Measurements from ENCODE around the gene AHI1. TPM values are rescaled to one million over a fixed set of nuclear protein-coding genes. Genes with fewer than 3 reads are reported as not detected.

The AHI1 gene
- total and polyA plus RNA-seq, 8 donors, result 3.7 to 89.9 (median 49.5) TPM

- Histone ChIP-seq H3K27me3 (no peaks in the 10 kb centered on the region), H3K27ac (no peak overlapping the region), H3K9me3 (no peaks in the 10 kb centered on the region), H3K36me3 (peaks cover 0 to 16% (median 5%) of the 10 kb centered on the region in 4 donors), H3K4me3 (no peak overlapping the region), H3K4me1 (no peaks in the 10 kb centered on the region)
- 94 to 100% (median 96%) methylated on average over 1 of the region's 1 CpG for WGBS, 5 donors
- no peak for DNase-seq
- intact Hi-C loops (cut with DNase I; ENCODE audit: low total_unique reads), result no loop called here
- no peak for TF ChIP-seq EP300 (IDR thresholded peaks at IDR 0.05)
- no peak for TF ChIP-seq POLR2A (IDR thresholded peaks at IDR 0.05)
- no peak for TF ChIP-seq CTCF (IDR thresholded peaks at IDR 0.05)
- no peak for TF ChIP-seq POLR2AphosphoS5 (IDR thresholded peaks at IDR 0.05)
Measured at GRCh38 chr6:135328136-135328535, 169.4 kb downstream of the AHI1 start.

- Histone ChIP-seq H3K9me3 (no peaks in the 10 kb centered on the region), H3K4me1 (no peaks in the 10 kb centered on the region), H3K27ac (no peak overlapping the region), H3K27me3 (no peaks in the 10 kb centered on the region), H3K36me3 (peaks cover 0 to 16% (median 5%) of the 10 kb centered on the region in 4 donors), H3K4me3 (no peak overlapping the region)
- WGBS, 5 donors, result 84 to 95% (median 92%) methylated on average over 4 of the region's 4 CpGs
- no peak for TF ChIP-seq POLR2A (IDR thresholded peaks at IDR 0.05)
- DNase-seq, result no peak
- intact Hi-C loops (cut with DNase I; ENCODE audit: low total_unique reads), result no loop called here
Measured at GRCh38 chr6:135325624-135326424, 171.7 kb downstream of the AHI1 start.

- intact Hi-C loops (cut with DNase I; ENCODE audit: low total_unique reads), result no loop called here
- no peaks in the 10 kb centered on the region for H3K4me1 ChIP-seq
- TF ChIP-seq POLR2AphosphoS5 (IDR thresholded peaks at IDR 0.05) (no peak), EP300 (IDR thresholded peaks at IDR 0.05) (no peak), POLR2A (IDR thresholded peaks at IDR 0.05) (no peak), CTCF (IDR thresholded peaks at IDR 0.05) (no peak)
- no peak overlapping the region for H3K27ac ChIP-seq
- DNase-seq, result no peak
- peaks cover 0 to 16% (median 5%) of the 10 kb centered on the region in 4 donors for H3K36me3 ChIP-seq
- no peaks in the 10 kb centered on the region for H3K9me3 ChIP-seq
- WGBS, 5 donors, result 88 to 99% (median 93%) methylated on average over 4 of the region's 4 CpGs
- H3K27me3 ChIP-seq, result no peaks in the 10 kb centered on the region
- H3K4me3 ChIP-seq, result no peak overlapping the region
Measured at GRCh38 chr6:135324531-135324930, 173.0 kb downstream of the AHI1 start.

GRCh38 chr6:135323979-135324378, 173.6 kb downstream of the AHI1 start:
- peaks cover 0 to 16% (median 7%) of the 10 kb centered on the region in 4 donors for H3K36me3 ChIP-seq
- no peaks in the 10 kb centered on the region for H3K4me1 ChIP-seq
- TF ChIP-seq POLR2AphosphoS5 (IDR thresholded peaks at IDR 0.05) (no peak), EP300 (IDR thresholded peaks at IDR 0.05) (no peak), POLR2A (IDR thresholded peaks at IDR 0.05) (no peak), CTCF (IDR thresholded peaks at IDR 0.05) (no peak)
- H3K27me3 ChIP-seq, result no peaks in the 10 kb centered on the region
- WGBS, 5 donors, result 45 to 85% (median 65%) methylated on average over 2 of the region's 2 CpGs
- intact Hi-C loops (cut with DNase I; ENCODE audit: low total_unique reads), result no loop called here
- no peak overlapping the region for H3K4me3 ChIP-seq
- no peak overlapping the region for H3K27ac ChIP-seq
- H3K9me3 ChIP-seq, result no peaks in the 10 kb centered on the region
- DNase-seq, result no peak

GRCh38 chr6:135323202-135323668, 174.3 kb downstream of the AHI1 start:
- H3K27me3 ChIP-seq, result no peaks in the 10 kb centered on the region
- intact Hi-C loops (cut with DNase I; ENCODE audit: low total_unique reads), result no loop called here
- no peaks in the 10 kb centered on the region for H3K4me1 ChIP-seq
- TF ChIP-seq POLR2AphosphoS5 (IDR thresholded peaks at IDR 0.05) (no peak), POLR2A (IDR thresholded peaks at IDR 0.05) (no peak)
- peak in 1 of 2 donors; percentile 18 for DNase-seq
- H3K36me3 ChIP-seq, result peaks cover 0 to 18% (median 7%) of the 10 kb centered on the region in 4 donors
- no peak overlapping the region for H3K27ac ChIP-seq
- H3K4me3 ChIP-seq, result no peak overlapping the region
- 59 to 84% (median 76%) methylated on average over 6 of the region's 6 CpGs for WGBS, 5 donors
- H3K9me3 ChIP-seq, result no peaks in the 10 kb centered on the region

Measured in stomach (tissue), 9 donors.